Left ventricle myocardium superior (tissue), 1 donor: ENCODE results near the gene DHCR24. TPM values are rescaled to one million over a fixed set of nuclear protein-coding genes. Genes with fewer than 3 reads are reported as not detected.

ENCODE experiments used
- ATAC-seq: fragments of 200-7000 bp; cut with Tn5 transposase; one replicate; pipeline ENCODE4 v1.9.1; 2020; ENCODE audit warnings: mild to moderate bottlenecking, moderate library complexity
- DNase-seq: peaks from one replicate; pipeline ENCODE4 v3.0.0-alpha.2; 2020
- intact Hi-C: fragments of 100-400 bp; cut with micrococcal nuclease; formaldehyde crosslinking; loops from one replicate; pipeline ENCODE4 v1.11.0; 2022
- total RNA-seq: library from RNA; stranded (reverse); fragmentation: NEBNext Ultra II Directional; extraction: Animal tissue kit (Norgen Biotek cat#: 25700); gene quantifications from one replicate; pipeline ENCODE4 v1.2.1, GENCODE V29; 2021
- donor health status: DM: no; HTN: yes; CAD: no; lungs with severe emphysema.

DHCR24 gene
- total RNA-seq, 1 donor from 2014 or later, result 9.8 TPM

GRCh38 chr1:54810153-54810942, 76.6 kb downstream of the DHCR24 start:
- ATAC-seq, result peak; percentile 91
- intact Hi-C loops, result no loop called here
- DNase-seq, result peak; percentile 73

GRCh38 chr1:54809496-54810074, 77.4 kb downstream of the DHCR24 start:
- DNase-seq (no peak), ATAC-seq (no peak)
- intact Hi-C loops, result no loop called here

- intact Hi-C loops, result no loop called here
- no peak for DNase-seq
- no peak for ATAC-seq
These were observed 78.4 kb downstream of the DHCR24 start for GRCh38 chr1:54808443-54809207.

GRCh38 chr1:54807756-54808155, 79.2 kb downstream of the DHCR24 start:
- intact Hi-C loops, result no loop called here
- no peak for DNase-seq
- ATAC-seq, result no peak

- intact Hi-C loops, result no loop called here
- no peak for ATAC-seq
- no peak for DNase-seq
These were observed 79.9 kb downstream of the DHCR24 start for GRCh38 chr1:54806931-54807611.

- intact Hi-C loops, result no loop called here
- DNase-seq (no peak), ATAC-seq (no peak)
These were observed 81.0 kb downstream of the DHCR24 start for GRCh38 chr1:54805981-54806381.

GRCh38 chr1:54805466-54805865, 81.5 kb downstream of the DHCR24 start:
- ATAC-seq (no peak), DNase-seq (no peak)
- intact Hi-C loops, result no loop called here

GRCh38 chr1:54804471-54805132, 82.4 kb downstream of the DHCR24 start:
- no peak for DNase-seq
- intact Hi-C loops, result no loop called here
- ATAC-seq, result no peak

- DNase-seq (no peak), ATAC-seq (no peak)
- intact Hi-C loops, result no loop called here
These were observed 83.1 kb downstream of the DHCR24 start for GRCh38 chr1:54803761-54804470.

GRCh38 chr1:54800899-54801759, 85.9 kb downstream of the DHCR24 start, which contains the start of gene TTC22:
Gene TTC22, minus strand, starts transcription at chr1:54801323. Its CDS starts 160 bp downstream, at chr1:54801163.
- DNase-seq, result peak; percentile 51
- peak; percentile 79 for ATAC-seq
- intact Hi-C loops, result no loop called here

- intact Hi-C loops, result no loop called here
- DNase-seq (no peak), ATAC-seq (no peak)
These were observed 86.7 kb downstream of the DHCR24 start for GRCh38 chr1:54800041-54800898.

Other genes starting within 250 kb of the DHCR24 start
- gene MROH7, start 245.4 kb downstream of the DHCR24 start, total RNA-seq, result 7.0 TPM
- gene TTC4, start 171.3 kb downstream of the DHCR24 start, total RNA-seq, result 13.2 TPM
- 4.0 TPM for gene PARS2, start 122.7 kb downstream of the DHCR24 start, total RNA-seq
- 0.17 TPM for gene TTC22, start 85.9 kb downstream of the DHCR24 start, total RNA-seq
- 0.30 TPM for gene TMEM61, start 93.4 kb upstream of the DHCR24 start, total RNA-seq
- not detected for gene BSND, start 111.7 kb upstream of the DHCR24 start, total RNA-seq
- not detected for gene PCSK9, start 152.4 kb upstream of the DHCR24 start, total RNA-seq